Neural progenitor cell (in vitro differentiated cells): ENCODE measurements around the gene ABCF1.

Source experiments
- EZH2 ChIP-seq: fragments of 200-600 bp; sonication (generic); IDR thresholded peaks from 2 replicates; pipeline ENCODE4 v1.6.1; 2017; ENCODE audit warnings: antibody characterized with exemption, mild to moderate bottlenecking, moderate library complexity
- TF ChIP-seq, protein P1 (sequence below): fragments of 200-600 bp; sonication (generic); IDR thresholded peaks from 2 replicates; pipeline ENCODE4 v1.5.1; 2017; ENCODE audit warnings: antibody characterized with exemption, mild to moderate bottlenecking

DNA sequence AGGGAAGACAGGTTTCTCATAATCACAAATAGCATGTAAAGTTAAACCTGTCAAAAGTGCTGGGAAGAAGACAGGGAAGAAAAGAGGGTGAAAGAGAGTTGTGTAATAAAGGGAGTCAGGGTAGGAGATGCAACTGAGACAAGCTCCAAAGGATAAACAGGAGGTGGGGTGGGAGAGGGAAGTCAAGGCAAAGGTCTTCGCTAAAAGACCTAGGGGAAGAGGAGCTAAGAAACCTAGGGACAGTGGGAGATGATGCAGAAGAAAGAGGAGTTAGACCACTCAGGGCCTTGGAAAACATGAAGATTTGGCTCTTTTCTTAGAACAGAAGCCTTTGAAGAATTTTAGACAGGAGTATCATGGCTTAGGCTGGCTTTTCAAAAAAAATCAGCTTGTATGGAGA, 7.1 kb upstream of the ABCF1 start:
- TF ChIP-seq, protein P1, sequence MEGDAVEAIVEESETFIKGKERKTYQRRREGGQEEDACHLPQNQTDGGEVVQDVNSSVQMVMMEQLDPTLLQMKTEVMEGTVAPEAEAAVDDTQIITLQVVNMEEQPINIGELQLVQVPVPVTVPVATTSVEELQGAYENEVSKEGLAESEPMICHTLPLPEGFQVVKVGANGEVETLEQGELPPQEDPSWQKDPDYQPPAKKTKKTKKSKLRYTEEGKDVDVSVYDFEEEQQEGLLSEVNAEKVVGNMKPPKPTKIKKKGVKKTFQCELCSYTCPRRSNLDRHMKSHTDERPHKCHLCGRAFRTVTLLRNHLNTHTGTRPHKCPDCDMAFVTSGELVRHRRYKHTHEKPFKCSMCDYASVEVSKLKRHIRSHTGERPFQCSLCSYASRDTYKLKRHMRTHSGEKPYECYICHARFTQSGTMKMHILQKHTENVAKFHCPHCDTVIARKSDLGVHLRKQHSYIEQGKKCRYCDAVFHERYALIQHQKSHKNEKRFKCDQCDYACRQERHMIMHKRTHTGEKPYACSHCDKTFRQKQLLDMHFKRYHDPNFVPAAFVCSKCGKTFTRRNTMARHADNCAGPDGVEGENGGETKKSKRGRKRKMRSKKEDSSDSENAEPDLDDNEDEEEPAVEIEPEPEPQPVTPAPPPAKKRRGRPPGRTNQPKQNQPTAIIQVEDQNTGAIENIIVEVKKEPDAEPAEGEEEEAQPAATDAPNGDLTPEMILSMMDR: no peak
- no peak for TF ChIP-seq EZH2
